Transverse colon (tissue), 4 donors: Measurements from ENCODE around the gene TAOK2.

Experiments used
- CTCF ChIP-seq, 5 experiments: fragments of 200-600 bp in 3 of 5; fragments of 450-650 bp in 2 of 5; sonication (generic) in 3 of 5; IDR thresholded peaks; 1 replicate in 2 of 5; 2 replicates in 3 of 5; pipeline ENCODE4 v1.5.1; 2016 to 2017; ENCODE audit warnings: antibody characterized with exemption in 5 of 5, inconsistent platforms in 3 of 5, mild to moderate bottlenecking in 2 of 5, moderate library complexity in 1 of 5
- EP300 ChIP-seq: sonication (generic); formaldehyde crosslinking; IDR thresholded peaks from one replicate; pipeline ENCODE4 v1.6.1; 2017; ENCODE audit warnings: antibody characterized with exemption, low read depth
- POLR2A ChIP-seq: fragments of 450-650 bp; IDR thresholded peaks from one replicate; pipeline ENCODE4 v1.6.1; 2016; ENCODE audit warnings: antibody characterized with exemption, mild to moderate bottlenecking, moderate library complexity
- POLR2AphosphoS5 ChIP-seq, 3 donors: sonication (generic); formaldehyde crosslinking; IDR thresholded peaks; one replicate each; pipeline ENCODE4 v1.6.1; 2016; ENCODE audit warnings: antibody characterized with exemption in 3 of 3

- TF ChIP-seq CTCF (IDR thresholded peaks at IDR 0.05) (no peak), EP300 (no peak), POLR2A (peak; percentile 86), POLR2AphosphoS5 (IDR thresholded peaks at IDR 0.05) (peak; percentile 92 to 97 (median 94))
These were observed 47.6 kb upstream of the TAOK2 start, which contains the start of gene KCTD13 for GRCh38 chr16:29925781-29926710.
